Calu3 (cell line): ENCODE measurements around the gene CDH4. TPM values are rescaled to one million over a fixed set of nuclear protein-coding genes. Genes with fewer than 3 reads are reported as not detected.

Experiments
- BruUV-seq: library from RNA; stranded (reverse); fragments of 400-500 nt; replicated peaks from 2 replicates; lab custom pipeline; 2021; lab: Mats Ljungman, UMichigan
- CTCF ChIA-PET: fragments of 300-600 bp; sonication (Branson Sonifier 250); formaldehyde crosslinking; loops from one replicate; lab custom pipeline; 2022; ENCODE audit warnings: antibody characterized with exemption; lab: Charles Lee
- DNase-seq: peaks from one replicate; pipeline ENCODE4 v3.0.0; 2022
- H3K27ac Mint-ChIP-seq: one replicate; pipeline ENCODE4 v1.8.0; 2022; ENCODE audit warnings: mixed read lengths; ENCODE audit not compliant: unreplicated experiment
- H3K27me3 Mint-ChIP-seq: one replicate; pipeline ENCODE4 v1.8.0; 2022; ENCODE audit warnings: mixed read lengths; ENCODE audit not compliant: unreplicated experiment
- H3K36me3 Mint-ChIP-seq: one replicate; pipeline ENCODE4 v1.8.0; 2022; ENCODE audit warnings: mild to moderate bottlenecking, moderate library complexity, mixed read lengths; ENCODE audit not compliant: insufficient read depth, unreplicated experiment
- H3K4me1 Mint-ChIP-seq: one replicate; pipeline ENCODE4 v1.8.0; 2022; ENCODE audit warnings: mild to moderate bottlenecking, low read depth, mixed read lengths; ENCODE audit not compliant: unreplicated experiment
- H3K4me3 Mint-ChIP-seq: one replicate; pipeline ENCODE4 v1.8.0; 2022; ENCODE audit warnings: mild to moderate bottlenecking, low read depth, moderate library complexity, mixed read lengths; ENCODE audit not compliant: unreplicated experiment
- H3K9me3 Mint-ChIP-seq: one replicate; pipeline ENCODE4 v1.8.0; 2022; ENCODE audit warnings: low read depth, mixed read lengths; ENCODE audit not compliant: unreplicated experiment
- intact Hi-C: fragments of 100-400 bp; cut with micrococcal nuclease; formaldehyde crosslinking; loops from one replicate; pipeline ENCODE4 v1.10.0; 2022; ENCODE audit not compliant: unreplicated experiment
- total RNA-seq: library from RNA; stranded (reverse); gene quantifications from 2 replicates; pipeline ENCODE4 v1.2.3, GENCODE V29; 2022
- TF ChIP-seq, protein P1 (sequence below): fragments of 200-600 bp; IDR thresholded peaks from one replicate; pipeline ENCODE4 v1.8.0; 2022; ENCODE audit warnings: antibody characterized with exemption; ENCODE audit not compliant: unreplicated experiment

Gene CDH4
- total RNA-seq, 1 experiment from 2014 or later = not detected

DNA sequence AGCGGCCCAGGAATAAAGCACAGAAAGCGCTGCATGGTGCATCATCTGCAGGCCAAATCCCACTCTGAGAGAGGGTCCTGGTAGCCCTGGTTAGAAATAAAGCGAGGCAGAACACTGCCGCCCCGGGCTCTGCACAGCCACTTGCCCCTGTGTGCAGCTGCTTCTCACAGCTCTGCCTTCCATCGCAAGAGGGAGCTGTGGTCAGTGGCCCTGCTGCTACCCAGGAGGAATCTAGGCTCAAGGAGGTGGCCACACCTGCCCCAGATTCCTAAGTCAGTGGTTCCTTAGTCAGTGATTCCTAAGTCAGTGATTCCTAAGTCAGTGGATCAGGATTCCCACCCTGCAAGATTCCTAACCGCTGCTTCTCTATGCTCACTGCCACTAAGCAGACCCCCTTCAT lies 8.8 kb downstream of the CDH4 start:
- H3K4me3 Mint-ChIP-seq = no peak overlapping the region
- BruUV-seq = no TSS peak
- TF ChIP-seq, protein P1, sequence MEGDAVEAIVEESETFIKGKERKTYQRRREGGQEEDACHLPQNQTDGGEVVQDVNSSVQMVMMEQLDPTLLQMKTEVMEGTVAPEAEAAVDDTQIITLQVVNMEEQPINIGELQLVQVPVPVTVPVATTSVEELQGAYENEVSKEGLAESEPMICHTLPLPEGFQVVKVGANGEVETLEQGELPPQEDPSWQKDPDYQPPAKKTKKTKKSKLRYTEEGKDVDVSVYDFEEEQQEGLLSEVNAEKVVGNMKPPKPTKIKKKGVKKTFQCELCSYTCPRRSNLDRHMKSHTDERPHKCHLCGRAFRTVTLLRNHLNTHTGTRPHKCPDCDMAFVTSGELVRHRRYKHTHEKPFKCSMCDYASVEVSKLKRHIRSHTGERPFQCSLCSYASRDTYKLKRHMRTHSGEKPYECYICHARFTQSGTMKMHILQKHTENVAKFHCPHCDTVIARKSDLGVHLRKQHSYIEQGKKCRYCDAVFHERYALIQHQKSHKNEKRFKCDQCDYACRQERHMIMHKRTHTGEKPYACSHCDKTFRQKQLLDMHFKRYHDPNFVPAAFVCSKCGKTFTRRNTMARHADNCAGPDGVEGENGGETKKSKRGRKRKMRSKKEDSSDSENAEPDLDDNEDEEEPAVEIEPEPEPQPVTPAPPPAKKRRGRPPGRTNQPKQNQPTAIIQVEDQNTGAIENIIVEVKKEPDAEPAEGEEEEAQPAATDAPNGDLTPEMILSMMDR = no peak
- peaks cover 16% of the 10 kb centered on the region for H3K9me3 Mint-ChIP-seq
- CTCF ChIA-PET = no interaction called here
- H3K27ac Mint-ChIP-seq = no peak overlapping the region
- DNase-seq = no peak
- peaks cover 58% of the 10 kb centered on the region for H3K27me3 Mint-ChIP-seq
- H3K4me1 Mint-ChIP-seq = no peaks in the 10 kb centered on the region
- H3K36me3 Mint-ChIP-seq = no peaks in the 10 kb centered on the region
- intact Hi-C loops = no loop called here

DNA sequence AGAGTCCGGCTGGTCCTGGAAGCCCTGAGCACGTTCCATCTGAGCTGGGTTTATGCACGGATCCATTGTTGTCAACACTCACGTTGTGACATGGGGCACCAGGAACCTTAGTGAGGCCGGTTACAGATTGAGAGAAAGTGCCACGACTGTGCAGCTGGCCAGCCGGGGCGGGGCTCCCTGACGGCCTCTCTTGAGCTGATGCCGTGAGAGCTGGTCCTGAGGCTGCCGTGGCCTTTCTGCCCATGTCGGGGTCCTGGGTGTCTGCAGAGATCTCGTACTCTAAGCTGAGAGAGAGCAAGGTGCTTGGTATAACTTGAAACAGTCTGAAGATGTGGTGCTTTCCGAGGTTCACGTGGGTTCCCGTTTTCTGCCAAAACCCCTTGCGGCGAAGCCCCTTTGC lies 10.0 kb downstream of the CDH4 start:
- no peak overlapping the region for H3K4me3 Mint-ChIP-seq
- TF ChIP-seq, protein P1 = no peak
- no peaks in the 10 kb centered on the region for H3K4me1 Mint-ChIP-seq
- H3K36me3 Mint-ChIP-seq = no peaks in the 10 kb centered on the region
- no peak overlapping the region for H3K27ac Mint-ChIP-seq
- peaks cover 12% of the 10 kb centered on the region for H3K9me3 Mint-ChIP-seq
- intact Hi-C loops = no loop called here
- H3K27me3 Mint-ChIP-seq = peaks cover 70% of the 10 kb centered on the region
- no peak for DNase-seq
- BruUV-seq = no TSS peak
- CTCF ChIA-PET = no interaction called here

DNA sequence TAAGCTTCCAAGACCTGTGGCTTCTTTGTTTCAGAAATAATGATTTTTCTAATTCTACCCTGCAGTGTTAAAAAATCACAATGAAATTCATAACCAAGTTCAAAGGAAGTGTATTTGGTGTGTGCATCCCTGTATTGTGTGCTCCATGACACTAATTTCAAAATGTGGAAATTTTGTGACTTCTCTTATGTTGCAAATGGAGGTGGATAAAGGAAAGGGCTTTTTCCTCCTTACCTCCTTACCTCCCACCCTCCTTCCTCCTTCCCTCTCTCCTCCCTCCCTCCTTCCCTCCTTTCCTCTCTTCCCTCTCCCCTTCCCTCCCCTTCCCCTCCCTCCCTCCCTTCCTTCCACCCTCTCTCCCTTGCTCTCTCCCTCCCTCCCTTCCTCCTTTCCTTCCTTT lies 10.5 kb downstream of the CDH4 start:
- intact Hi-C loops = no loop called here
- H3K27ac Mint-ChIP-seq = no peak overlapping the region
- H3K4me3 Mint-ChIP-seq = no peak overlapping the region
- CTCF ChIA-PET = no interaction called here
- H3K4me1 Mint-ChIP-seq = no peaks in the 10 kb centered on the region
- H3K27me3 Mint-ChIP-seq = peaks cover 74% of the 10 kb centered on the region
- no TSS peak for BruUV-seq
- H3K9me3 Mint-ChIP-seq = peaks cover 11% of the 10 kb centered on the region
- TF ChIP-seq, protein P1 = no peak
- no peak for DNase-seq
- no peaks in the 10 kb centered on the region for H3K36me3 Mint-ChIP-seq

DNA sequence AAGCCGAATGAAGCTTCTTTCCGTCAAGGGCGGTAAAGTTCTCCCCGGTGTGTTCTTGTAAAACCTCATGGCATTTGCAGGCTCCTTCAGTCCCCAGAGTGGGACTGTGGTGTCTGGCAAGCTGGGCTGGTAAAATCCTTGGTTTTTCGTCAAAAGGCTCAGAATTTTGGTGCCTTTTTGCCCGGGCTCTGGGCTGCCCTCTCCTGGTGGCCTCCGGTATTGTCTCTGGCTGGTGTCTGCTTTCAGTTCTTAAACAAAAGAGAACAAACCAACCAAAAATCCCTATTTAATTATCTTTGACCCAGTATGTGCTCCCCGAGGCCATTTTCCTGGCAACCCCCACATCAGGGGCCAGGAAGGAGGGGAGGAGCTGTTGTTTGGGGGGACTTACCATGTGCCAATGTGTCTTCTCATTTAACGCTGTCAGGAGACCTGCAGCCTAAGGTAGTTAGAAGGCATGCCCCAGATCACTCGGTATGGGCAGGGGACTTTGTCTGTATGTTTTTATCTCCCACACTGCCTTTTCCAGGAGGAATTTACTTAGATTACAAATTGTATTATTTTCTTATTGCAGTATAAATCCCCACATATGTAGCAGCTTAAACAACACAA lies 11.1 kb downstream of the CDH4 start:
- Mint-ChIP-seq H3K27me3 (peaks cover 81% of the 10 kb centered on the region), H3K9me3 (peaks cover 11% of the 10 kb centered on the region), H3K4me1 (no peaks in the 10 kb centered on the region), H3K4me3 (no peak overlapping the region), H3K27ac (no peak overlapping the region), H3K36me3 (no peaks in the 10 kb centered on the region)
- DNase-seq = peak; percentile 60
- CTCF ChIA-PET = no interaction called here
- BruUV-seq = no TSS peak
- TF ChIP-seq, protein P1 = peak; percentile 90
- intact Hi-C loops = no loop called here
